Colonic mucosa (tissue), 4 donors: ENCODE data around the gene TTLL3. TPM values are rescaled to one million over a fixed set of nuclear protein-coding genes. Genes with fewer than 3 reads are reported as not detected.

Source experiments
- DNase-seq: peaks from one replicate; pipeline ENCODE4 v3.0.0-alpha.2; 2020
- H3K27ac ChIP-seq: fragments of 200-600 bp; one replicate; pipeline ENCODE4 v1.8.0; 2021
- H3K27me3 ChIP-seq: fragments of 200-600 bp; one replicate; pipeline ENCODE4 v1.8.0; 2021
- H3K36me3 ChIP-seq: fragments of 200-600 bp; one replicate; pipeline ENCODE4 v1.8.0; 2021
- H3K4me1 ChIP-seq: fragments of 200-600 bp; one replicate; pipeline ENCODE4 v1.8.0; 2021; ENCODE audit warnings: mild to moderate bottlenecking
- H3K4me3 ChIP-seq: fragments of 200-600 bp; one replicate; pipeline ENCODE4 v1.8.0; 2021
- H3K9ac ChIP-seq, 2 donors: one replicate each; pipeline ENCODE4 v1.7.0; 2013; ENCODE audit warnings: control low read depth in 2 of 2, low read depth in 2 of 2, low read length in 2 of 2
- H3K9me3 ChIP-seq: fragments of 200-600 bp; one replicate; pipeline ENCODE4 v1.8.0; 2021
- intact Hi-C: fragments of 100-400 bp; cut with DNase I; formaldehyde crosslinking; loops from one replicate; pipeline ENCODE4 v1.14.1; 2022
- total RNA-seq, 2 donors: library from RNA; stranded (reverse); fragmentation: NEBNext Ultra II Directional in 1 of 2; extraction: Animal tissue kit (Norgen Biotek cat#: 25700) in 1 of 2; gene quantifications; one replicate each; pipeline ENCODE4 v1.2.1, GENCODE V29; 2021
- TF ChIP-seq, protein P1 (sequence below): fragments of 200-600 bp; IDR thresholded peaks from one replicate; pipeline ENCODE4 v1.8.0; 2022; ENCODE audit warnings: antibody characterized with exemption, mild to moderate bottlenecking
- donor health status: healthy.
- donor health status: DM: no; HTN: no; CAD: no.
- donor health status: DM: no; HTN: no; CAD: no.

TTLL3 gene
- total RNA-seq, 2 donors from 2014 or later = 25.0 to 28.7 TPM

GRCh38 chr3:9879830-9880549 is 69.9 kb downstream of the TTLL3 start, which contains the start of gene CIDEC:
CIDEC (minus strand) TSS chr3:9880253; CDS start chr3:9878486, 1,767 bp downstream.
- no peak within 1 kb of the TSS for H3K27ac ChIP-seq
- TF ChIP-seq, protein P1, sequence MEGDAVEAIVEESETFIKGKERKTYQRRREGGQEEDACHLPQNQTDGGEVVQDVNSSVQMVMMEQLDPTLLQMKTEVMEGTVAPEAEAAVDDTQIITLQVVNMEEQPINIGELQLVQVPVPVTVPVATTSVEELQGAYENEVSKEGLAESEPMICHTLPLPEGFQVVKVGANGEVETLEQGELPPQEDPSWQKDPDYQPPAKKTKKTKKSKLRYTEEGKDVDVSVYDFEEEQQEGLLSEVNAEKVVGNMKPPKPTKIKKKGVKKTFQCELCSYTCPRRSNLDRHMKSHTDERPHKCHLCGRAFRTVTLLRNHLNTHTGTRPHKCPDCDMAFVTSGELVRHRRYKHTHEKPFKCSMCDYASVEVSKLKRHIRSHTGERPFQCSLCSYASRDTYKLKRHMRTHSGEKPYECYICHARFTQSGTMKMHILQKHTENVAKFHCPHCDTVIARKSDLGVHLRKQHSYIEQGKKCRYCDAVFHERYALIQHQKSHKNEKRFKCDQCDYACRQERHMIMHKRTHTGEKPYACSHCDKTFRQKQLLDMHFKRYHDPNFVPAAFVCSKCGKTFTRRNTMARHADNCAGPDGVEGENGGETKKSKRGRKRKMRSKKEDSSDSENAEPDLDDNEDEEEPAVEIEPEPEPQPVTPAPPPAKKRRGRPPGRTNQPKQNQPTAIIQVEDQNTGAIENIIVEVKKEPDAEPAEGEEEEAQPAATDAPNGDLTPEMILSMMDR = no peak
- no peak within 1 kb of the TSS for H3K4me3 ChIP-seq
- no peak for DNase-seq
- H3K36me3 ChIP-seq = no peaks in the 10 kb centered on the region
- intact Hi-C loops = no loop called here
- no peak within 1 kb of the TSS for H3K9ac ChIP-seq
- H3K27me3 ChIP-seq = no peaks in the 10 kb centered on the region
- H3K9me3 ChIP-seq = no peaks in the 10 kb centered on the region
- H3K4me1 ChIP-seq = no peaks in the 10 kb centered on the region

DNA sequence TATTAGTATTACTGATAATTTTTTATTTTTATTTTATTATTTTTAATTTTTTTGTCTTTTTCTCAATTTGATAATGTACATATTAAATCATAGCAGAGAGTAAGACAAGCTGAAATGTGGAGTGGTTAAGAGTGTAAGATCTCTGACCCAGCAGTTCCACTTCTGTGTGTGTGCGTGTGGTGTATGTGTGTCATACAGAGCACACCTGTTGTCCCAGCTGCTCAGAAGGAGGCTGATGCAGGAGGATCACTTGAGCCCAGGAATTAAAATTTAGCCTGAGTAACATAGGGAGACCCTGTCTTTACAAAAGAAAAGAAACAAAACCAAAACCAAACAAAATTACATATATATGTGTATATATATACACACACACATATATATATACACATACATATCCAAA is 71.4 kb downstream of the TTLL3 start:
- TF ChIP-seq, protein P1 = no peak
- Histone ChIP-seq H3K27me3 (no peaks in the 10 kb centered on the region), H3K9ac (no peak overlapping the region), H3K36me3 (no peaks in the 10 kb centered on the region), H3K4me1 (no peaks in the 10 kb centered on the region), H3K4me3 (no peak overlapping the region), H3K27ac (no peak overlapping the region), H3K9me3 (no peaks in the 10 kb centered on the region)
- DNase-seq = no peak
- intact Hi-C loops = no loop called here

GRCh38 chr3:9883706-9884554 is 73.9 kb downstream of the TTLL3 start:
- Histone ChIP-seq H3K9ac (no peak overlapping the region), H3K27ac (no peak overlapping the region)
- intact Hi-C loops = no loop called here

GRCh38 chr3:9884555-9885165 is 74.6 kb downstream of the TTLL3 start:
- Histone ChIP-seq H3K9ac (no peak overlapping the region), H3K27ac (no peak overlapping the region), H3K27me3 (no peaks in the 10 kb centered on the region), H3K4me3 (no peak overlapping the region), H3K4me1 (no peaks in the 10 kb centered on the region), H3K9me3 (no peaks in the 10 kb centered on the region), H3K36me3 (no peaks in the 10 kb centered on the region)
- intact Hi-C loops = no loop called here
- no peak for DNase-seq
- TF ChIP-seq, protein P1 = no peak

More at GRCh38 chr3:9883706-9884554, 73.9 kb downstream of the TTLL3 start:
- DNase-seq = no peak
- no peak overlapping the region for H3K4me3 ChIP-seq
- no peaks in the 10 kb centered on the region for H3K9me3 ChIP-seq
- H3K4me1 ChIP-seq = no peaks in the 10 kb centered on the region
- no peaks in the 10 kb centered on the region for H3K27me3 ChIP-seq
- H3K36me3 ChIP-seq = no peaks in the 10 kb centered on the region
- TF ChIP-seq, protein P1 = no peak

Other genes with a start within 250 kb of the TTLL3 start
- 10 to 100 TPM; 35.9 to 36.3 TPM for gene MTMR14, start 160.8 kb upstream of the TTLL3 start, total RNA-seq
- not detected for gene CPNE9, start 106.4 kb upstream of the TTLL3 start, total RNA-seq
- 10 to 100 TPM; 13.6 to 18.7 TPM for gene BRPF1, start 78.5 kb upstream of the TTLL3 start, total RNA-seq
- gene OGG1, start 60.3 kb upstream of the TTLL3 start, total RNA-seq = 10 to 100 TPM; 19.1 to 24.9 TPM
- 10 to 100 TPM in 1 of 2 donors, 1 to 10 TPM in 1; 7.8 to 16.5 TPM for gene CAMK1, start 40.3 kb upstream of the TTLL3 start, total RNA-seq
- gene TADA3, start 17.8 kb upstream of the TTLL3 start, total RNA-seq = 10 to 100 TPM; 60.1 to 66.4 TPM
- gene ARPC4, start 17.2 kb upstream of the TTLL3 start, total RNA-seq = 100 to 1,000 TPM; 221 to 228 TPM
- gene RPUSD3, start 33.7 kb downstream of the TTLL3 start, total RNA-seq = 10 to 100 TPM; 24.8 to 42.9 TPM
- gene CIDEC, start 70.0 kb downstream of the TTLL3 start, total RNA-seq = 1 to 10 TPM; 4.5 to 8.9 TPM
- 10 to 100 TPM; 43.7 to 51.2 TPM for gene JAGN1, start 80.3 kb downstream of the TTLL3 start, total RNA-seq
- 10 to 100 TPM; 66.4 to 71.4 TPM for gene IL17RE, start 92.6 kb downstream of the TTLL3 start, total RNA-seq
- gene IL17RC, start 106.8 kb downstream of the TTLL3 start, total RNA-seq = 10 to 100 TPM; 21.2 to 26.8 TPM
- 10 to 100 TPM; 23.3 to 40.4 TPM for gene CRELD1, start 123.6 kb downstream of the TTLL3 start, total RNA-seq
- gene PRRT3, start 142.1 kb downstream of the TTLL3 start, total RNA-seq = 1 to 10 TPM in 1 of 2 donors, under 1 TPM in 1; 0.96 to 1.1 TPM
- gene EMC3, start 176.6 kb downstream of the TTLL3 start, total RNA-seq = 10 to 100 TPM; 80.2 to 85.9 TPM
- gene FANCD2, start 216.2 kb downstream of the TTLL3 start, total RNA-seq = 10 to 100 TPM in 1 of 2 donors, 1 to 10 TPM in 1; 6.9 to 31.1 TPM